Neuronal stem cell (in vitro differentiated cells): ENCODE data around the gene TMEM151B.

Source experiments
- DNase-seq: peaks from one replicate; pipeline ENCODE4 v3.0.0-alpha.2; 2013; ENCODE audit warnings: low spot score
- H2AFZ ChIP-seq: one replicate; pipeline ENCODE4 v1.6.1; 2013; ENCODE audit warnings: mild to moderate bottlenecking, low read length, inconsistent platforms
- H2AK5ac ChIP-seq: 2 replicates; pipeline ENCODE4 v1.6.1; 2013; ENCODE audit warnings: low read depth, mild to moderate bottlenecking, inconsistent platforms, low read length, moderate library complexity, mixed read lengths
- H2BK120ac ChIP-seq: 2 replicates; pipeline ENCODE4 v1.6.1; 2013; ENCODE audit warnings: low read depth, mild to moderate bottlenecking, inconsistent platforms, low read length, moderate library complexity, mixed read lengths
- H2BK12ac ChIP-seq: one replicate; pipeline ENCODE4 v1.6.1; 2013; ENCODE audit warnings: low read length, inconsistent platforms
- H2BK15ac ChIP-seq: 2 replicates; pipeline ENCODE4 v1.6.1; 2013; ENCODE audit warnings: mild to moderate bottlenecking, low read length, inconsistent platforms, mixed read lengths
- H2BK5ac ChIP-seq: one replicate; pipeline ENCODE4 v1.6.1; 2013; ENCODE audit warnings: inconsistent platforms, mild to moderate bottlenecking, low read length, moderate library complexity
- H3K14ac ChIP-seq: one replicate; pipeline ENCODE4 v1.6.1; 2013; ENCODE audit warnings: low read length, inconsistent platforms
- H3K18ac ChIP-seq: 2 replicates; pipeline ENCODE4 v1.6.1; 2013; ENCODE audit warnings: low read length, inconsistent platforms
- H3K23ac ChIP-seq: 2 replicates; pipeline ENCODE4 v1.6.1; 2013; ENCODE audit warnings: low read depth, mild to moderate bottlenecking, mixed read lengths, low read length, inconsistent platforms; ENCODE audit not compliant: poor library complexity
- H3K27ac ChIP-seq: replicated peaks from 3 replicates; pipeline ENCODE4 v1.5.1; 2013; ENCODE audit warnings: low read length, inconsistent platforms
- H3K27me3 ChIP-seq, 3 experiments: 2 replicates each; pipeline ENCODE4 v1.6.1; 2013; ENCODE audit warnings: low read length in 3 of 3, mild to moderate bottlenecking in 2 of 3, inconsistent platforms in 1 of 3, low read depth in 1 of 3, mixed read lengths in 1 of 3, moderate library complexity in 1 of 3; ENCODE audit not compliant: control insufficient read depth in 3 of 3, insufficient read depth in 3 of 3
- H3K36me3 ChIP-seq, 2 donors: replicated peaks in 1 of 2; 2 replicates each; pipeline ENCODE4 v1.6.1; 2013; ENCODE audit warnings: low read length in 2 of 2; ENCODE audit not compliant: control insufficient read depth in 2 of 2, insufficient read depth in 2 of 2
- H3K4ac ChIP-seq: 2 replicates; pipeline ENCODE4 v1.6.1; 2013; ENCODE audit warnings: inconsistent platforms, mild to moderate bottlenecking, low read length, moderate library complexity
- H3K4me1 ChIP-seq, 2 donors: 1 replicate in 1 of 2; 2 replicates in 1 of 2; pipeline ENCODE4 v1.6.1; 2013; ENCODE audit warnings: low read length in 2 of 2, low read depth in 1 of 2; ENCODE audit not compliant: control insufficient read depth in 2 of 2, insufficient read depth in 1 of 2
- H3K4me2 ChIP-seq: one replicate; pipeline ENCODE4 v1.6.1; 2013; ENCODE audit warnings: mild to moderate bottlenecking, low read length, inconsistent platforms; ENCODE audit not compliant: insufficient read depth, poor library complexity, severe bottlenecking
- H3K4me3 ChIP-seq, 2 donors: 2 replicates each; pipeline ENCODE4 v1.5.1; 2013; ENCODE audit warnings: low read length in 2 of 2, mild to moderate bottlenecking in 2 of 2, inconsistent platforms in 1 of 2, moderate library complexity in 1 of 2
- H3K79me1 ChIP-seq: one replicate; pipeline ENCODE4 v1.6.1; 2013; ENCODE audit warnings: low read depth, mild to moderate bottlenecking, inconsistent platforms, low read length, moderate library complexity
- H3K9ac ChIP-seq: one replicate; pipeline ENCODE4 v1.6.1; 2013; ENCODE audit warnings: mild to moderate bottlenecking, low read depth, low read length, inconsistent platforms; ENCODE audit not compliant: poor library complexity
- H3K9me3 ChIP-seq, 2 donors: replicated peaks in 1 of 2; 2 replicates each; pipeline versions ENCODE3 to v1.6.1; 2013; ENCODE audit warnings: low read length in 2 of 2, mild to moderate bottlenecking in 2 of 2, inconsistent platforms in 1 of 2, low read depth in 1 of 2, mixed read lengths in 1 of 2, moderate library complexity in 1 of 2; ENCODE audit not compliant: control insufficient read depth in 2 of 2, insufficient read depth in 1 of 2
- H4K8ac ChIP-seq: one replicate; pipeline ENCODE4 v1.6.1; 2013; ENCODE audit warnings: low read depth, mild to moderate bottlenecking, inconsistent platforms, low read length, moderate library complexity
- H4K91ac ChIP-seq: one replicate; pipeline ENCODE4 v1.6.1; 2013; ENCODE audit warnings: low read length, low read depth, mild to moderate bottlenecking, inconsistent platforms; ENCODE audit not compliant: poor library complexity
- WGBS, 2 donors: extraction: QIAGEN DNeasy Blood & Tissue Kit; methylation state at CpG; one replicate each; pipeline ENCODE4 v1.1.7; 2013; ENCODE audit warnings: missing lambda C conversion rate in 2 of 2, mixed read lengths in 1 of 2; ENCODE audit not compliant: insufficient read length in 2 of 2, insufficient replicate concordance in 1 of 2; ENCODE audit errors: extremely low coverage in 2 of 2; 5-methylcytosine and 5-hydroxymethylcytosine counted together

Gene TMEM151B

DNA sequence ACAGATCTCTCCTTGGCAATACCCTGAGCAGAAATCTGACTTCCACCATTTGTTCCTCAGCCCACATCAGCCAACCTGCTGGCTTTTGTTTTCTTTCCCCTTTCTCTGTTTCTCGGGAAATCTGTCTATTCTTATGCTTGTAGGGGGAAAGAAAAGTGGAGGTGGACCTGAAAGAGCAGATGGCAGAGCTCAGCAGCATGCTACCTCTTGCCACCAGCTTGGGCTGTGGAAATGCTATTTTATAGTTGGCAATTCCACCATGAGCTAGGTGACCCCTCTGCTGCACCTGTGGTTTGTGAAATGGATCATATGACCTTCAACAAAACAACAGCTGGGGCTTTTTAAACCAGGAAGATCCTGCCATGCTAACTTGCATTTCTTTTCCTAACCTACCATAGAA, 65.4 kb downstream of the TMEM151B start:
- Histone ChIP-seq H3K9me3 (no peaks in the 10 kb centered on the region), H2AFZ (no peak overlapping the region), H3K27me3 (peaks cover 0 to 29% (median 0%) of the 10 kb centered on the region in 3 experiments), H3K4me1 (peaks cover 0 to 11% of the 10 kb centered on the region in 2 donors), H2BK12ac (no peak overlapping the region), H2BK15ac (no peak overlapping the region), H2BK120ac (no peak overlapping the region), H4K91ac (no peak overlapping the region), H3K79me1 (no peaks in the 10 kb centered on the region), H3K9ac (no peak overlapping the region), H3K4me2 (no peak overlapping the region), H3K4ac (no peak overlapping the region), H4K8ac (no peak overlapping the region), H3K23ac (no peak overlapping the region), H3K36me3 (no peaks in the 10 kb centered on the region), H3K14ac (no peak overlapping the region), H2AK5ac (no peak overlapping the region), H2BK5ac (no peak overlapping the region), H3K18ac (no peak overlapping the region), H3K4me3 (no peak overlapping the region), H3K27ac (no peak overlapping the region)
- DNase-seq = no peak
- no CpG with 5 or more reads among the region's 1 CpG for WGBS, 2 donors

DNA sequence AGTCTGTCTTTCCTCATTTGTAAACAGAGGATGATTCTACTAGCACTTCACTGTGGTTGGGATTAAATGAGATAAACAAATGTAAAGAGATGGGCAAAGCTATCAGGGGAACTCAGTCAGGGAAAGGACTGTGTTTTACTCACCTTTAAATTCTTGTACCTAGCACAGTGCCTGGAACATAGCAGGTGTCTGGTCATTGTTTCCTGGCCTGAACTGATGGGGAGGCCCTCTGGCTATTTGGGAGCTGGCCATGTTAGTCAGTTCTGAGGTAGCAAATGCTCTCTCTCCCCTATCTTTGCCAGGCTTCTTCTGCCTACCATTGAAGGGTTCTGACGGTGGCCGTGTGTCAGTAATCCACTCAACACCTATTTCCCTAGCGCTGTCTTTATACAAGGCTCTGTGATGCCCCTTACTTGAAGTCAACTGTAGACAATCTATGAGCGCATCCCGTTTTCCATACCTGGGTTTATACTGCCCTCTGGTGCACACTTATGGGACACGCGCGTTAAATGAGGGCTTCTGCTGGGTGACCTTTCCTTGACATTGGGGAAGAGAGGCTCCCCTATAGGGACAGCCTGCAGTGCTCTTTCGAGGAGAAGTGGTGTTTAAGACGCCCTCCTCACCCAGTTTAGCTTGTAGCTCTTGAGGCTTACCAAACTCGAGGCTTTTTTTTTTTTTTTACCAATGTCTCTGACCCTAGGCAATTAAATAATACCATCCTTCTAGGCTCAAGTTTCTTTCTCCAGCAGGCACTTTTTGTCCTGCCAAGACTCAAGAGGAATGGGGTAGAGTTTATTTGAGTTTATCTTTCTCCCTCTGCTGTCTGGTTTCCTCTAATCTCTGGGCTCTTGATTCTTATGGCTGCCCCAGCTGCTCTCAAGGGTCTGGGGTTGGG, 68.2 kb downstream of the TMEM151B start:
- no peak overlapping the region for H3K14ac ChIP-seq
- no peak overlapping the region for H3K23ac ChIP-seq
- H3K18ac ChIP-seq = no peak overlapping the region
- H2AFZ ChIP-seq = peak overlapping the region; percentile 4
- no peak overlapping the region for H2BK120ac ChIP-seq
- H3K27me3 ChIP-seq = peaks cover 0 to 37% (median 5%) of the 10 kb centered on the region in 3 experiments
- H2BK12ac ChIP-seq = no peak overlapping the region
- H4K91ac ChIP-seq = no peak overlapping the region
- H3K4me1 ChIP-seq = peaks cover 0 to 25% of the 10 kb centered on the region in 2 donors
- no peak overlapping the region for H2AK5ac ChIP-seq
- H4K8ac ChIP-seq = no peak overlapping the region
- H3K4me2 ChIP-seq = no peak overlapping the region
- H3K36me3 ChIP-seq = no peaks in the 10 kb centered on the region
- H3K4me3 ChIP-seq = no peak overlapping the region
- peak; percentile 72 for DNase-seq
- H3K9me3 ChIP-seq = peaks cover 0 to 2% of the 10 kb centered on the region in 2 donors
- no peaks in the 10 kb centered on the region for H3K79me1 ChIP-seq
- no CpG with 5 or more reads among the region's 11 CpGs for WGBS, 2 donors
- peak overlapping the region; percentile 42 for H2BK15ac ChIP-seq
- no peak overlapping the region for H2BK5ac ChIP-seq
- H3K9ac ChIP-seq = no peak overlapping the region
- no peak overlapping the region for H3K27ac ChIP-seq
- no peak overlapping the region for H3K4ac ChIP-seq

DNA sequence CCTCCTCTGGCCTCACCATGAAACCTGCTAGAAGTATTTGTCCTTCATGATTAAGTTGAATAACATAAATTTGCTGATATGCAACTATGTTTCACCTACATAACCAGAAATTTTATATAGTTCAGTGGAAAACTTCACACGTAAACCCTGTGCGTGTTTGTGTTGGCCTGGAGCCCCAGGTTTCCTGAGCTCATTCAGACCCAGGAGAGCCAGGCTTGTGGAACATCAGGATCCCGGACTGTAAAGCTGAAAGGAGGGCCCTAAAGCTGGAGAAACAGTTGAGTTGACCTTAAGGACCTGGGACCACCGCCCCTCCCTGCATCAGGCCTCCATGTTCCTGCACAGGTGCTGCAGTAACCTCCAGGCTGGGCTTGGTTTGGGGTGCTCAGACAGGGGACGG, 69.1 kb downstream of the TMEM151B start:
- H3K9me3 ChIP-seq = peaks cover 0 to 2% of the 10 kb centered on the region in 2 donors
- H2BK120ac ChIP-seq = no peak overlapping the region
- H3K4me3 ChIP-seq = no peak overlapping the region
- peak overlapping the region; percentile 80 for H2BK15ac ChIP-seq
- peak overlapping the region; percentile 57 for H3K23ac ChIP-seq
- H3K27me3 ChIP-seq = peaks cover 0 to 39% (median 5%) of the 10 kb centered on the region in 3 experiments
- no peak overlapping the region for H3K4ac ChIP-seq
- peaks cover 0 to 25% of the 10 kb centered on the region in 2 donors for H3K4me1 ChIP-seq
- H2AFZ ChIP-seq = no peak overlapping the region
- H3K4me2 ChIP-seq = no peak overlapping the region
- no peak overlapping the region for H3K9ac ChIP-seq
- no peaks in the 10 kb centered on the region for H3K36me3 ChIP-seq
- no peak for DNase-seq
- H4K8ac ChIP-seq = no peak overlapping the region
- no peak overlapping the region for H2BK12ac ChIP-seq
- H3K18ac ChIP-seq = no peak overlapping the region
- WGBS, 2 donors = no CpG with 5 or more reads among the region's 5 CpGs
- no peaks in the 10 kb centered on the region for H3K79me1 ChIP-seq
- no peak overlapping the region for H3K14ac ChIP-seq
- H3K27ac ChIP-seq = no peak overlapping the region
- H4K91ac ChIP-seq = peak overlapping the region; percentile 10
- H2AK5ac ChIP-seq = peak overlapping the region; percentile 44
- H2BK5ac ChIP-seq = peak overlapping the region; percentile 9

DNA sequence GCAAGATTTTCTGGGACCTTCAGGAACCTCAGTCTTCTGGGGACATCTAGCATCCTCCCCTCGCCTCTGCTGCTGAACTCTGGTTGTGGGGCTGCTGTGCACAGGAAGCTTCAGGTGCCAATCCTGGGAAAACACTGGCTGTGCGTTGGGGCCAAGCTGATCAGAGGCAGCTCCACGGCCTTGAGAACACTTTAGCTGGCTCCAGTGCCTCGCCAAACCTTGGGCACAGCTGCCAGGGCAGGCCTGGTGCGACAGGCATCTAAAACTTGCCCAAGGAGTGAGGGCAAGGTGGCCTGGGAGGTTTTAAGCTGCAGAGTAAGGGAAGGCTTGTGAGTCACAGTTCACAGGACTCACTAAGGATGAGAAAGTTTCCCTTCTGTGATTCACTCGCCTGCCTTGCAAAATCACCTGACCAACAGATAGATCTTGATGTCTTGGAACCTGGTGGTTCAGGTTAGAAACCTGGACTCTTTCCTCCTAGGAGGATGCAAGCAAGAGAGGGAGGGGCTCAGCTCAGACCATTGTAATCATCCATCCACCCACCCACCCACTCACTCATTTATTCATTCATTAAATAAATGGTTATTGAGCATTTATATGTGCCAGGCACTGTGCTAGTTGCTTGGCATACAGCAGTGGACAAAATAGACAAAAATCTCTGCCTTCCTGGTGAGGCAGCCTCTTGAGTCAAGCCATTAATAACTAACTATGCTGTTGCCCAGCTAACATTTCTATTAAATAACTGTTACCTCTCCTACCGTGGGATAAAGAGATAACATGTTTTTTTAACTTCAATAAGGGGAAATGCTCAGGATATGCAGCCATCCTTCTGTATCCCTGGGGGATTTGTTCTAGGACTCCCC, 69.7 kb downstream of the TMEM151B start:
- DNase-seq = no peak
- no peak overlapping the region for H3K23ac ChIP-seq
- no peak overlapping the region for H4K8ac ChIP-seq
- H3K27ac ChIP-seq = no peak overlapping the region
- no peak overlapping the region for H2AFZ ChIP-seq
- peaks cover 0 to 2% of the 10 kb centered on the region in 2 donors for H3K9me3 ChIP-seq
- H3K79me1 ChIP-seq = no peaks in the 10 kb centered on the region
- H2BK5ac ChIP-seq = peak overlapping the region; percentile 9
- no peak overlapping the region for H3K14ac ChIP-seq
- peaks cover 0 to 25% of the 10 kb centered on the region in 2 donors for H3K4me1 ChIP-seq
- peaks cover 0 to 46% (median 7%) of the 10 kb centered on the region in 3 experiments for H3K27me3 ChIP-seq
- H2BK15ac ChIP-seq = peak overlapping the region; percentile 80
- no peak overlapping the region for H3K9ac ChIP-seq
- no peak overlapping the region for H4K91ac ChIP-seq
- H2BK12ac ChIP-seq = no peak overlapping the region
- no peak overlapping the region for H2BK120ac ChIP-seq
- no CpG with 5 or more reads among the region's 7 CpGs for WGBS, 2 donors
- H3K18ac ChIP-seq = no peak overlapping the region
- no peak overlapping the region for H3K4me2 ChIP-seq
- no peak overlapping the region for H3K4me3 ChIP-seq
- H2AK5ac ChIP-seq = peak overlapping the region; percentile 44
- no peak overlapping the region for H3K4ac ChIP-seq
- no peaks in the 10 kb centered on the region for H3K36me3 ChIP-seq
